Uterus (tissue), 2 donors: ENCODE measurements around the gene DUS2.

Source experiments
- CTCF ChIP-seq, 4 experiments: fragments of 200-600 bp in 2 of 4; fragments of 450-650 bp in 2 of 4; sonication (generic) in 2 of 4; IDR thresholded peaks; one replicate each; pipeline ENCODE4 v1.5.1; 2016 to 2019; ENCODE audit warnings: antibody characterized with exemption in 4 of 4, mild to moderate bottlenecking in 2 of 4, moderate library complexity in 1 of 4
- POLR2A ChIP-seq, 2 donors: fragments of 450-650 bp; IDR thresholded peaks; one replicate each; pipeline ENCODE4 v1.6.1; 2016; ENCODE audit warnings: antibody characterized with exemption in 2 of 2, mild to moderate bottlenecking in 1 of 2, moderate library complexity in 1 of 2

DNA sequence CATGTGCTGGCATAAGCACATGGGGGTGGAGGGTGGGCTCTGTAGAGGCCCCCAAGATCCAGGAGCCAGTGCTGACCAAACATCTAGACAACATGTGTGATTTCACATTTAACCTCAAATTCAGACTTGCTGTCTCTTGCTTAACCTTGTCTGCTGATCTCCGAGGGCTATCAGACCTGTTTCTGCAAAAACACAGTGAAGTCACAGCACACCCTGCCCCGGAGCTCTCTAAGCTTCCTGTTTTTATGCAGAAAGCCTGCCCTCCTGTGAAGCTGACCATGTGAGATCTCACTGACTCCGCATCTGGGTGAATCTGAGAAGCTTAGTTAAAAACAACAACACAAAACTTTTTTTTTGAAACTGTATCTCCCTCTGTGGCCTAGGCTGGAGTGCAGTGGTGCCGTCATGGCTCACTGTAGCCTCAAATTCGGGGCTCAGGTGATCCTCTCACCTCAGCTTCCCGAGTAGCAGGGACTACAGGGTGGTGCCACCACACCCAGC is 17.2 kb upstream of the DUS2 start:
- TF ChIP-seq CTCF (IDR thresholded peaks at IDR 0.05) (no peak), POLR2A (IDR thresholded peaks at IDR 0.05) (no peak)
